KMS-11 (cell line): ENCODE results near the gene DUSP6.

Experiments used
- H2AFZ ChIP-seq: fragments of 200-600 bp; sonication (generic); 2 replicates; pipeline ENCODE4 v1.6.1; 2016; ENCODE audit warnings: antibody characterized with exemption, mixed run types, low read depth
- H3K27ac ChIP-seq: fragments of 200-600 bp; sonication (generic); 2 replicates; pipeline ENCODE4 v1.6.1; 2016; ENCODE audit warnings: mild to moderate bottlenecking, mixed run types
- H3K27me3 ChIP-seq: fragments of 200-600 bp; sonication (generic); 2 replicates; pipeline ENCODE4 v1.6.1; 2017; ENCODE audit warnings: mild to moderate bottlenecking, low read depth, mixed run types, moderate library complexity; ENCODE audit not compliant: insufficient read depth
- H3K36me3 ChIP-seq: fragments of 200-600 bp; sonication (generic); 2 replicates; pipeline ENCODE4 v1.6.1; 2017; ENCODE audit warnings: mild to moderate bottlenecking, mixed run types; ENCODE audit not compliant: insufficient read depth
- H3K4me1 ChIP-seq: fragments of 200-600 bp; sonication (generic); 2 replicates; pipeline ENCODE4 v1.6.1; 2016; ENCODE audit warnings: mild to moderate bottlenecking, low read depth, mixed run types; ENCODE audit not compliant: poor library complexity, severe bottlenecking
- H3K4me2 ChIP-seq: fragments of 200-600 bp; sonication (generic); 2 replicates; pipeline ENCODE4 v1.7.0; 2016; ENCODE audit warnings: mild to moderate bottlenecking, mixed run types
- H3K4me3 ChIP-seq: fragments of 200-600 bp; sonication (generic); IDR thresholded peaks from 2 replicates; pipeline ENCODE4 v1.6.1; 2017; ENCODE audit warnings: low read depth, low read length, mixed read lengths; ENCODE audit not compliant: insufficient read depth
- H3K79me2 ChIP-seq: fragments of 200-600 bp; sonication (generic); 2 replicates; pipeline ENCODE4 v1.6.1; 2016; ENCODE audit warnings: low read depth, mixed run types; ENCODE audit not compliant: insufficient read depth
- H3K9ac ChIP-seq: fragments of 200-600 bp; sonication (generic); 2 replicates; pipeline ENCODE4 v1.6.1; 2016; ENCODE audit warnings: mild to moderate bottlenecking, mixed run types
- H4K20me1 ChIP-seq: fragments of 200-600 bp; sonication (generic); 2 replicates; pipeline ENCODE4 v1.6.1; 2016; ENCODE audit warnings: mild to moderate bottlenecking, mixed run types; ENCODE audit not compliant: insufficient read depth
- TF ChIP-seq, protein P1 (sequence below): fragments of 200-600 bp; sonication (generic); conservative IDR thresholded peaks from 2 replicates; pipeline ENCODE4 v1.6.1; 2017; ENCODE audit warnings: low read depth, mild to moderate bottlenecking, antibody characterized with exemption, low read length, moderate library complexity, mixed read lengths

The DUSP6 gene

DNA sequence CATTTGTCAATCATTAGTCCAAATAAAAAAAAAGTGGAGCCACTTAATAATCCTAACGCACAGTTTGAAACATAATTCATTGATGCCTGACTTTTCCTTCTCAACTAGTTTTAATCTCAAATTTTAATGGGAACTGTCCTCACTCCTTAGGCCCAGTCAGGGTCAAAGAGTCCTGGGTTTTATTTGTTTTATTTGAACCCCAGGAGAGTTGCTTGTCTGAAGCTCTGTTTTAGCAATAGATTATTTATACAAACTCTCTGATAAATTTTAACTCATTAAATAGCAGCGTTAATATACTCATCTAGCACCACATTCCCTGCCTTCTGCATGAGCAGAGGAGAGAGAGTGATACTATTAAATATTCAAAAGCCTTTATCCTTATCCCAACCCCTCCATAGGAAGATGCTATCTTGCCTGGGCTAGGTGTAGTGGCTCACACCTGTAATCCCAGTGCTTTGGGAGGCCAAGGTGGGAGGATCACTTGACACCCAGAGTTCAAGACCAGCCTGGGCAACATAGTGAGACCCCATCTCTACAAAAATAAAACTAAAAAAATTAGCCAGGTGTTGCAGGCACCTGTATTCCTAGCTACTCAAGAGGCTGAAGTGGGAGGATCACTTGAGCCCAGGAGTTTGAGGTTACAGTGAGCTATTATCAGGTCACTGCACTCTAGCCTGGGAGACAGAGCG lies 14.5 kb upstream of the DUSP6 start:
- Histone ChIP-seq H3K36me3 (no peaks in the 10 kb centered on the region), H3K79me2 (no peaks in the 10 kb centered on the region), H2AFZ (no peak overlapping the region), H3K4me3 (no peak overlapping the region), H4K20me1 (no peaks in the 10 kb centered on the region), H3K4me2 (no peak overlapping the region), H3K27ac (no peak overlapping the region), H3K9ac (no peak overlapping the region), H3K4me1 (no peaks in the 10 kb centered on the region), H3K27me3 (no peaks in the 10 kb centered on the region)
- TF ChIP-seq, protein P1, sequence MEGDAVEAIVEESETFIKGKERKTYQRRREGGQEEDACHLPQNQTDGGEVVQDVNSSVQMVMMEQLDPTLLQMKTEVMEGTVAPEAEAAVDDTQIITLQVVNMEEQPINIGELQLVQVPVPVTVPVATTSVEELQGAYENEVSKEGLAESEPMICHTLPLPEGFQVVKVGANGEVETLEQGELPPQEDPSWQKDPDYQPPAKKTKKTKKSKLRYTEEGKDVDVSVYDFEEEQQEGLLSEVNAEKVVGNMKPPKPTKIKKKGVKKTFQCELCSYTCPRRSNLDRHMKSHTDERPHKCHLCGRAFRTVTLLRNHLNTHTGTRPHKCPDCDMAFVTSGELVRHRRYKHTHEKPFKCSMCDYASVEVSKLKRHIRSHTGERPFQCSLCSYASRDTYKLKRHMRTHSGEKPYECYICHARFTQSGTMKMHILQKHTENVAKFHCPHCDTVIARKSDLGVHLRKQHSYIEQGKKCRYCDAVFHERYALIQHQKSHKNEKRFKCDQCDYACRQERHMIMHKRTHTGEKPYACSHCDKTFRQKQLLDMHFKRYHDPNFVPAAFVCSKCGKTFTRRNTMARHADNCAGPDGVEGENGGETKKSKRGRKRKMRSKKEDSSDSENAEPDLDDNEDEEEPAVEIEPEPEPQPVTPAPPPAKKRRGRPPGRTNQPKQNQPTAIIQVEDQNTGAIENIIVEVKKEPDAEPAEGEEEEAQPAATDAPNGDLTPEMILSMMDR = no peak

DNA sequence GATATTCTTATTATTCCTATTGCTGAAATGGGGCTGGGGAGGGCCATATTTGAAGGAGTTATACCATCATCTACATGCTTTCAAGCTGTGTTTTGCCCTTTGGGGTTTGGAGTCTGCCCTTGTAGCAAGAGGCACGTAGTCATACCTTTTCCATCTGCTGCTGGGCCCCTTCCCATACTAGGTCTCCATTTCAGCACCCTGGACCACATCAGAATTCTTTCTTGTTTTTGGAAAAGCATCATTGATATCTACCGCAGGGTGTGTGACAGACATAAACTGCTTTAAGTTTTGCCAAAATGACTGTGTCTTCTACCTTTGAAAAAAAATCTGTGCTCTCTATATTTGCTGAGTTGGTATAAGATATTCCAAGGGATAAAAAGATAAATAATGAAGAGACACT lies 12.3 kb upstream of the DUSP6 start:
- Histone ChIP-seq H2AFZ (no peak overlapping the region), H3K4me2 (no peak overlapping the region), H4K20me1 (no peaks in the 10 kb centered on the region), H3K36me3 (no peaks in the 10 kb centered on the region), H3K4me1 (no peaks in the 10 kb centered on the region), H3K27me3 (no peaks in the 10 kb centered on the region), H3K79me2 (no peaks in the 10 kb centered on the region), H3K27ac (no peak overlapping the region), H3K4me3 (no peak overlapping the region), H3K9ac (no peak overlapping the region)
- TF ChIP-seq, protein P1 = no peak

DNA sequence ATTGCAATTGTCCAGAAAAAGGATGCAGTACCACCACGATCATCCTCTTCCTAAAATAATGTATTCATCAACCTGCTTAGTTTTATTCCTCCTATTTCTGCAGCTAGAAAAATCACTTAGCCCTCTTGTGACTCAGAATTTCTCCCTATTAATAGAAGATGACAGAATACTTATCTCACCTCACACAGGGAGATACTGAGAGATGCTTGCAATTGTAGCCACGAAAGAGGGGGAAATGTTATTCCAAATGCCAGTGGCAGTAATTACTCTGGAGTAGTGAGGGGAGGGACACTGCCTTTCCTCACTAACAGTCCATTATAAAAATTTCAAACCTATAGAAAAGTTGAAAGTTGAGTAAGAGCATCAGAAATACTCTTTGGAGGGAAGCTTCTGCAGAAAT lies 11.8 kb upstream of the DUSP6 start:
- no peaks in the 10 kb centered on the region for H3K4me1 ChIP-seq
- no peak overlapping the region for H2AFZ ChIP-seq
- no peak overlapping the region for H3K27ac ChIP-seq
- no peak overlapping the region for H3K9ac ChIP-seq
- H3K79me2 ChIP-seq = no peaks in the 10 kb centered on the region
- no peaks in the 10 kb centered on the region for H3K27me3 ChIP-seq
- TF ChIP-seq, protein P1 = no peak
- no peaks in the 10 kb centered on the region for H3K36me3 ChIP-seq
- no peak overlapping the region for H3K4me2 ChIP-seq
- H4K20me1 ChIP-seq = no peaks in the 10 kb centered on the region
- no peak overlapping the region for H3K4me3 ChIP-seq

DNA sequence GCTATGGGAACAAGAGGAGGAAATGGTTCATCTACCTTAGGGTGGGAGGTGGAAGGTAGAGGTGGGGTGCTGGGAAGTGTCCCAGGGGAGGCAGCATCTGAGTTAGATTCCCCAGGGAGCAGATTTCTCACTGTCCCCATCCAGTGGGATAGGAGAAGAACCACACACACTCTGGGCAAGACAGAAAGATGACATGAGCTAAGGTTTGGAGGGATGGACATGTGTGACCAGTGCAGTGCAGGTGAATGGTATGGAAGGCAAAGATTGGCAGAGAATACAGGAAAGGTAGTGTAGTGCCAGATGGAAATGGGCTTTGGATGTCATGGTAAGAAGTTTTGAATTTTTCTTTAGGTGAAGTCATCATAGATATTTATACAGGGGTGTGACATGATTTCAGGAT lies 11.3 kb upstream of the DUSP6 start:
- TF ChIP-seq, protein P1 = no peak
- no peaks in the 10 kb centered on the region for H3K79me2 ChIP-seq
- no peaks in the 10 kb centered on the region for H3K4me1 ChIP-seq
- H4K20me1 ChIP-seq = no peaks in the 10 kb centered on the region
- no peak overlapping the region for H3K4me3 ChIP-seq
- no peaks in the 10 kb centered on the region for H3K36me3 ChIP-seq
- H3K4me2 ChIP-seq = no peak overlapping the region
- H3K9ac ChIP-seq = no peak overlapping the region
- H3K27ac ChIP-seq = no peak overlapping the region
- no peaks in the 10 kb centered on the region for H3K27me3 ChIP-seq
- H2AFZ ChIP-seq = no peak overlapping the region
